Panc1 (cell line): ENCODE results near the gene FCMR.

Experiments used
- CTCF ChIP-seq: fragments of 450-650 bp; IDR thresholded peaks from 2 replicates; pipeline ENCODE4 v1.5.1; 2017; ENCODE audit warnings: mild to moderate bottlenecking
- POLR2AphosphoS5 ChIP-seq: IDR thresholded peaks from 2 replicates; pipeline ENCODE4 v1.6.1; 2012; ENCODE audit warnings: mild to moderate bottlenecking, low read depth, low read length, moderate library complexity

- no peak for TF ChIP-seq CTCF
- TF ChIP-seq POLR2AphosphoS5 = no peak
Observed at GRCh38 chr1:206897175-206897574, 24.6 kb downstream of the FCMR start, which contains the start of gene IL24.
